Measurements from ENCODE around the gene AFTPH.

AFTPH gene

DNA sequence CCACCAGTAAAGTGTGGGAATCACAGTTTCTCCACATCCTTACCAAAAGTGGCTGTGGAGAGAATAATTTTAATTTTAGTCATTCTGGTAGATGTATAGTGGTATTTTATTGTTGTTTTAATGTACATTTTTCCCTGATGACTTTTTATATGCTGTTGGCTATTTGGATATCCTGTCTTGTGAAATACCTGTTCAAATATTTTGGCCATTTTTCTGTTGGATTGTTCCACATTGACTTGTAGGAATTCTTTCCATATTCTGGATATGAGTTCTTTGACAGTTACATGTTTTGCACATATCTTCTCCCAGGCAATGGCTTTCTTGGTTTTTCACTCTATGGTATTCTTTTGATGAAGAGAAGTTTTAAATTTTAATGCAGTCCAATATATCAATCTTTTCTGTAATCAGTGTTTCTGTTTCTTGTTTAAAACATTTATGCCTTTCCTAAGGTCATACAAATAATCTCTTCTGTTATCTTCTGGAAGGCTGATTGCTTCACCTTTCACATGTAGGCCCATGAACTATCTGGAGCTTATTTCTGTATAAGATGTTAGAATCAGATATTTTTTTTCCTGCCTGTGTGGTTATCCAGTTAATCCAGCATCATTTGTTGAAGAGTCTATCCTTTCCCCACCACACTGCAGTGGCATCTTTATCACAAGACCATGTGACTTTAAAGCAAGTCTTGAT is 19.0 kb downstream of the AFTPH start:
- no peak overlapping the region for H3K4me3 ChIP-seq (replicated peaks; ENCODE audit: low read depth, low read length)
- H3K27me3 ChIP-seq (replicated peaks; ENCODE audit: control insufficient read depth, insufficient read depth, low read length), result no peaks in the 10 kb centered on the region
- no peak for DNase-seq (ENCODE audit: extremely low read depth, insufficient read length)
- no peaks in the 10 kb centered on the region; the same call in 1 of the 2 replicates for H3K36me3 ChIP-seq (ENCODE audit: control insufficient read depth, insufficient read depth, low read length)
- TF ChIP-seq, protein P1, sequence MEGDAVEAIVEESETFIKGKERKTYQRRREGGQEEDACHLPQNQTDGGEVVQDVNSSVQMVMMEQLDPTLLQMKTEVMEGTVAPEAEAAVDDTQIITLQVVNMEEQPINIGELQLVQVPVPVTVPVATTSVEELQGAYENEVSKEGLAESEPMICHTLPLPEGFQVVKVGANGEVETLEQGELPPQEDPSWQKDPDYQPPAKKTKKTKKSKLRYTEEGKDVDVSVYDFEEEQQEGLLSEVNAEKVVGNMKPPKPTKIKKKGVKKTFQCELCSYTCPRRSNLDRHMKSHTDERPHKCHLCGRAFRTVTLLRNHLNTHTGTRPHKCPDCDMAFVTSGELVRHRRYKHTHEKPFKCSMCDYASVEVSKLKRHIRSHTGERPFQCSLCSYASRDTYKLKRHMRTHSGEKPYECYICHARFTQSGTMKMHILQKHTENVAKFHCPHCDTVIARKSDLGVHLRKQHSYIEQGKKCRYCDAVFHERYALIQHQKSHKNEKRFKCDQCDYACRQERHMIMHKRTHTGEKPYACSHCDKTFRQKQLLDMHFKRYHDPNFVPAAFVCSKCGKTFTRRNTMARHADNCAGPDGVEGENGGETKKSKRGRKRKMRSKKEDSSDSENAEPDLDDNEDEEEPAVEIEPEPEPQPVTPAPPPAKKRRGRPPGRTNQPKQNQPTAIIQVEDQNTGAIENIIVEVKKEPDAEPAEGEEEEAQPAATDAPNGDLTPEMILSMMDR (IDR thresholded peaks at IDR 0.05; ENCODE audit: insufficient read depth, low read length, poor library complexity, severe bottlenecking), result no peak

DNA sequence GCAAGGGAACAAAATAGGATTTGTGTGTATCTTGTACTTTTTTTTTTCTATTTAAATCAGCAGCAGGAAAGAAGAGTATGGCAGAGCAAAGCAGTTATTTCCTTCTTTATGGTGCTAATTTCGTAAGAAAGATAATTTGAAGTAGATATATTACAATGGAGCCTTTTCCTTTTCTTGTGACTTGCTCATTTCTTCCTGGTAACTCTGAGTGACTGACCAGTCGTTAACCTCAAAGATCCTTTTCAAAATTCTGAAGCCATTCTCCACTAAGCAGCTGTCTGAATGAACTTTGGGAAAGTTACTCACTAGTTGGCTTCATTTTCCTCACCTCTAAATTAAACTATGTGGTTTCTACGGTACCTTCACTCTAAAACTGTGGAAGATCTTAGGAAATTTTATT is 24.6 kb downstream of the AFTPH start:
- Histone ChIP-seq H3K4me3 (replicated peaks; ENCODE audit: low read depth, low read length) (no peak overlapping the region), H3K27me3 (replicated peaks; ENCODE audit: control insufficient read depth, insufficient read depth, low read length) (no peaks in the 10 kb centered on the region), H3K36me3 (ENCODE audit: control insufficient read depth, insufficient read depth, low read length) (no peaks in the 10 kb centered on the region; the same call in 1 of the 2 replicates)
- DNase-seq (ENCODE audit: extremely low read depth, insufficient read length), result no peak
- TF ChIP-seq, protein P1 (IDR thresholded peaks at IDR 0.05; ENCODE audit: insufficient read depth, low read length, poor library complexity, severe bottlenecking), result no peak

DNA sequence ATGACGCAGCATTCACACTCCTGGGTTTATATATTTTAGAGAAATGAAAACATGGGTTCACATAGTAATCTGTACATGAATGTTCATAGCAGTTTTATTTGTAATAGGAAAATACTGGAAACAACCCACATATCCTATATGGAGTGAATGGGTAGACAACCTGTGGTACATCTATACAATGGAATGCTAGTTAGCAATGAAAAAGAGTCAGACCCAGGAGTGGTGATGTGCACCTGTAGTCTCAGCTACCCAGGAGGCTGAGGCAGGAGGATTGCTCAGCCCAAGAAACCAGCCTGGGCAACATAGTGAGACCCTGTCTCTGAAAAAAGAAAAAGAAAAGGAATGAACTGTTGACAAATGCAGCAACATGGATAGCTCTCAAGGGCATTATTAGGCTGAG is 25.9 kb downstream of the AFTPH start:
- Histone ChIP-seq H3K27me3 (replicated peaks; ENCODE audit: control insufficient read depth, insufficient read depth, low read length) (no peaks in the 10 kb centered on the region), H3K36me3 (ENCODE audit: control insufficient read depth, insufficient read depth, low read length) (no peaks in the 10 kb centered on the region; the same call in none of the 2 replicates), H3K4me3 (replicated peaks; ENCODE audit: low read depth, low read length) (no peak overlapping the region)
- no peak for DNase-seq (ENCODE audit: extremely low read depth, insufficient read length)
- TF ChIP-seq, protein P1 (IDR thresholded peaks at IDR 0.05; ENCODE audit: insufficient read depth, low read length, poor library complexity, severe bottlenecking), result no peak

DNA sequence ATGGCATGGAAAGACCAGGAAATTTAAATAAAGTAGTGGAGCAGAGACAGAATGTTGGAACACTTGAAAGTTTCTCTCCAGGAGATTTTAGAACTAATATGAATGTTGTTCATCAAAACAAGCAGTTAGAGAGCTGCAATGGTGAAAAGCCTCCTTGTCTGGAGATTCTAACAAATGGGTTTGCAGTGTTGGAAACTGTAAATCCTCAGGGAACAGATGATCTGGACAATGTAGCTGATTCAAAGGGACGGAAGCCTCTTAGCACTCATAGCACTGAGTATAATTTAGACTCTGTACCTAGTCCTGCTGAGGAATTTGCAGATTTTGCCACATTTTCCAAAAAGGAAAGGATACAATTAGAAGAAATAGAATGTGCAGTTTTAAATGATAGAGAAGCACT is 27.7 kb downstream of the AFTPH start:
- H3K27me3 ChIP-seq (replicated peaks; ENCODE audit: control insufficient read depth, insufficient read depth, low read length), result no peaks in the 10 kb centered on the region
- DNase-seq (ENCODE audit: extremely low read depth, insufficient read length), result no peak
- TF ChIP-seq, protein P1 (IDR thresholded peaks at IDR 0.05; ENCODE audit: insufficient read depth, low read length, poor library complexity, severe bottlenecking), result no peak
- H3K4me3 ChIP-seq (replicated peaks; ENCODE audit: low read depth, low read length), result no peak overlapping the region
- no peaks in the 10 kb centered on the region; the same call in none of the 2 replicates for H3K36me3 ChIP-seq (ENCODE audit: control insufficient read depth, insufficient read depth, low read length)

DNA sequence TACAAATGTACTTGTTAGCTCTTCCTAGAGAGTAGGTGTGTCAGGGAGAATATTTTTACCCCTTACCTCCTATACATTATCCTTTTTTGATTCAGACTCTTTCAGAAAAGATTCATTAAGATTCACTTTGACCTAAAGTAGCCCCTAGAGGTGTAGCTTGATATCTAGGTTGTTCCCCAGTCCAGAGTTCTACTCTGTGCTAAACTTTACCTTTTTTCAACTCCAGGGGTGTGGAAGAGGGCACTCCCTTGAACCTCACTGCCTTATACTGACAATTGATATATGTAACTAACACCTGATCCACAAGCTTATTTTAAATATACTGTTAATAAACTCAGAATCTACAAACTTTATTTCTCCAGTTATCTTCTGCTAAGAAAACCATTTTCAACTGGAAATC is 30.0 kb downstream of the AFTPH start:
- DNase-seq (ENCODE audit: extremely low read depth, insufficient read length), result no peak
- no peaks in the 10 kb centered on the region for H3K27me3 ChIP-seq (replicated peaks; ENCODE audit: control insufficient read depth, insufficient read depth, low read length)
- peaks cover under 1% of the 10 kb centered on the region for H3K36me3 ChIP-seq (ENCODE audit: control insufficient read depth, insufficient read depth, low read length)
- no peak overlapping the region for H3K4me3 ChIP-seq (replicated peaks; ENCODE audit: low read depth, low read length)
- TF ChIP-seq, protein P1 (IDR thresholded peaks at IDR 0.05; ENCODE audit: insufficient read depth, low read length, poor library complexity, severe bottlenecking), result no peak
